ENCODE data around the gene ANKHD1.

DNA sequence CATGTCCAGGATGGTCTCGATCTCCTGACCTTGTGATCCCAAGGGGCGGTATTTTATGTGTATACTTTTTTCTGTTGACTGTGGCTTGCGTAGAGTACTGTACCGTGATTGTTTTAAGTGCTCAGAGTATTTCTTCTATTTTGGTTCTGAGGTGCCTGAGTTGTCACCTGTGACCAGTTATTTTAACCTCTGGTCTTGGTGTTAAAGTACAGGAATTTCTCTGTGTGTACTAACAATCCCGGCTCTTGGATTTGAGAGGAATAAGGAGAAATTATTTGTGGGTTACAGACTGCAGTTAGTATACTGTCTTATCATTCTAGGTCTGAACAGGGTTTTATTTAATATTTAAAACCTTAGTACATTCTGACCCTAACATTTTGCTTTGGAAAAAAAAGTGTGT, 2.0 kb downstream of the ANKHD1 start:
- TF ChIP-seq, protein P1, sequence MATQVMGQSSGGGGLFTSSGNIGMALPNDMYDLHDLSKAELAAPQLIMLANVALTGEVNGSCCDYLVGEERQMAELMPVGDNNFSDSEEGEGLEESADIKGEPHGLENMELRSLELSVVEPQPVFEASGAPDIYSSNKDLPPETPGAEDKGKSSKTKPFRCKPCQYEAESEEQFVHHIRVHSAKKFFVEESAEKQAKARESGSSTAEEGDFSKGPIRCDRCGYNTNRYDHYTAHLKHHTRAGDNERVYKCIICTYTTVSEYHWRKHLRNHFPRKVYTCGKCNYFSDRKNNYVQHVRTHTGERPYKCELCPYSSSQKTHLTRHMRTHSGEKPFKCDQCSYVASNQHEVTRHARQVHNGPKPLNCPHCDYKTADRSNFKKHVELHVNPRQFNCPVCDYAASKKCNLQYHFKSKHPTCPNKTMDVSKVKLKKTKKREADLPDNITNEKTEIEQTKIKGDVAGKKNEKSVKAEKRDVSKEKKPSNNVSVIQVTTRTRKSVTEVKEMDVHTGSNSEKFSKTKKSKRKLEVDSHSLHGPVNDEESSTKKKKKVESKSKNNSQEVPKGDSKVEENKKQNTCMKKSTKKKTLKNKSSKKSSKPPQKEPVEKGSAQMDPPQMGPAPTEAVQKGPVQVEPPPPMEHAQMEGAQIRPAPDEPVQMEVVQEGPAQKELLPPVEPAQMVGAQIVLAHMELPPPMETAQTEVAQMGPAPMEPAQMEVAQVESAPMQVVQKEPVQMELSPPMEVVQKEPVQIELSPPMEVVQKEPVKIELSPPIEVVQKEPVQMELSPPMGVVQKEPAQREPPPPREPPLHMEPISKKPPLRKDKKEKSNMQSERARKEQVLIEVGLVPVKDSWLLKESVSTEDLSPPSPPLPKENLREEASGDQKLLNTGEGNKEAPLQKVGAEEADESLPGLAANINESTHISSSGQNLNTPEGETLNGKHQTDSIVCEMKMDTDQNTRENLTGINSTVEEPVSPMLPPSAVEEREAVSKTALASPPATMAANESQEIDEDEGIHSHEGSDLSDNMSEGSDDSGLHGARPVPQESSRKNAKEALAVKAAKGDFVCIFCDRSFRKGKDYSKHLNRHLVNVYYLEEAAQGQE (IDR thresholded peaks at IDR 0.05; ENCODE audit: insufficient read depth in 1 of 2, low read depth in 2 of 2, low read length in 1 of 2): no peak
- TF ChIP-seq, protein P2, sequence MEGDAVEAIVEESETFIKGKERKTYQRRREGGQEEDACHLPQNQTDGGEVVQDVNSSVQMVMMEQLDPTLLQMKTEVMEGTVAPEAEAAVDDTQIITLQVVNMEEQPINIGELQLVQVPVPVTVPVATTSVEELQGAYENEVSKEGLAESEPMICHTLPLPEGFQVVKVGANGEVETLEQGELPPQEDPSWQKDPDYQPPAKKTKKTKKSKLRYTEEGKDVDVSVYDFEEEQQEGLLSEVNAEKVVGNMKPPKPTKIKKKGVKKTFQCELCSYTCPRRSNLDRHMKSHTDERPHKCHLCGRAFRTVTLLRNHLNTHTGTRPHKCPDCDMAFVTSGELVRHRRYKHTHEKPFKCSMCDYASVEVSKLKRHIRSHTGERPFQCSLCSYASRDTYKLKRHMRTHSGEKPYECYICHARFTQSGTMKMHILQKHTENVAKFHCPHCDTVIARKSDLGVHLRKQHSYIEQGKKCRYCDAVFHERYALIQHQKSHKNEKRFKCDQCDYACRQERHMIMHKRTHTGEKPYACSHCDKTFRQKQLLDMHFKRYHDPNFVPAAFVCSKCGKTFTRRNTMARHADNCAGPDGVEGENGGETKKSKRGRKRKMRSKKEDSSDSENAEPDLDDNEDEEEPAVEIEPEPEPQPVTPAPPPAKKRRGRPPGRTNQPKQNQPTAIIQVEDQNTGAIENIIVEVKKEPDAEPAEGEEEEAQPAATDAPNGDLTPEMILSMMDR (IDR thresholded peaks at IDR 0.05): no peak
